Nephron (organoid): ENCODE data around the gene NOP16.

Experiments
- H3K27ac Mint-ChIP-seq, 3 experiments: 2 replicates each; pipeline ENCODE4 v1.8.0; 2020; ENCODE audit warnings: mixed read lengths in 3 of 3, mild to moderate bottlenecking in 2 of 3, moderate library complexity in 1 of 3
- H3K27me3 Mint-ChIP-seq: 2 replicates; pipeline ENCODE4 v1.8.0; 2021; ENCODE audit warnings: low read depth, mild to moderate bottlenecking, moderate library complexity, mixed read lengths
- H3K36me3 Mint-ChIP-seq: 2 replicates; pipeline ENCODE4 v1.8.0; 2020; ENCODE audit warnings: low read depth, mixed read lengths
- H3K4me1 Mint-ChIP-seq: 2 replicates; pipeline ENCODE4 v1.8.0; 2020; ENCODE audit warnings: mixed read lengths
- H3K4me3 Mint-ChIP-seq, 3 experiments: 2 replicates each; pipeline ENCODE4 v1.8.0; 2020; ENCODE audit warnings: mild to moderate bottlenecking in 3 of 3, mixed read lengths in 3 of 3, moderate library complexity in 2 of 3
- H3K9me3 Mint-ChIP-seq: 2 replicates; pipeline ENCODE4 v1.8.0; 2020; ENCODE audit warnings: mixed read lengths
- CTCF ChIP-seq, 3 experiments: fragments of 200-600 bp; sonication (generic); IDR thresholded peaks; one replicate each; pipeline ENCODE4 v1.5.0; 2021; ENCODE audit warnings: antibody characterized with exemption in 3 of 3; ENCODE audit not compliant: unreplicated experiment in 3 of 3

NOP16 gene

GRCh38 chr5:176388003-176388443 lies 375 bp downstream of the NOP16 start:
- Mint-ChIP-seq H3K9me3 (no peaks in the 10 kb centered on the region), H3K27me3 (no peaks in the 10 kb centered on the region), H3K4me1 (peaks cover 19% of the 10 kb centered on the region), H3K27ac (peak overlapping the region; percentile 95 to 100 (median 99)), H3K4me3 (peak overlapping the region; percentile 96 to 98 (median 97)), H3K36me3 (peaks cover 28% of the 10 kb centered on the region)
- no peak for TF ChIP-seq CTCF (IDR thresholded peaks at IDR 0.05; ENCODE audit: unreplicated experiment in 3 of 3)

DNA sequence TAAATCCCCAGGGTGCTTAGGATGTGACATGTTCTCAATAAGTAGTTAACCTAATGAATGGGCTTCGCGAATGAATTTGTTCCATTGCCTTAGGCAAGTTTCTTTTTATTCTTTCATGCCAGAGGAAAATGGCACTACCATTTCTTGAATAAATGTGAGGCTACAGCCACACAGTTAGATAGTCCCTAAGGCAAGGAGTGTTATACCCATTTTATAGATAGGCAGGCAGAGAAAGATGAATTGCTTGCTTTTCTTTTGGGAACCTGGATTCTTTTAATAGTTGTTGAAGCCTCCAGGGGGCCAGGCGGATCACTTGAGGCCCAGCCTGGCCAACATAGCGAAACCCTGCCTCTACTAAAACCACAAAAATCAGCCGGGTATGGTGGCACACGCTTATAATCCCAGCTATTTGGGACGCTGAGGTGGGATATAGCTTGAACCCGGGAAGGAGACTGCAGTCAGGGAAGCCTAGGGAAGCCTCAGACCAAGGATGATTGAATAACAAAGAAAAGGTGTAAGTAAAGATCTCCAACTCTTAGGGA lies 943 bp downstream of the NOP16 start:
- no peak for TF ChIP-seq CTCF (IDR thresholded peaks at IDR 0.05; ENCODE audit: unreplicated experiment in 3 of 3)
- no peaks in the 10 kb centered on the region for H3K27me3 Mint-ChIP-seq

GRCh38 chr5:176386491-176386890 lies 1.9 kb downstream of the NOP16 start:
- H3K4me1 Mint-ChIP-seq: peaks cover 19% of the 10 kb centered on the region
- H3K27ac Mint-ChIP-seq: no peak overlapping the region
- peak overlapping the region; percentile 50 to 77 (median 75) for H3K4me3 Mint-ChIP-seq
- no peaks in the 10 kb centered on the region for H3K9me3 Mint-ChIP-seq
- H3K27me3 Mint-ChIP-seq: no peaks in the 10 kb centered on the region
- no peak for TF ChIP-seq CTCF (IDR thresholded peaks at IDR 0.05; ENCODE audit: unreplicated experiment in 3 of 3)
- peaks cover 29% of the 10 kb centered on the region for H3K36me3 Mint-ChIP-seq

More for the DNA sequence above, 943 bp downstream of the NOP16 start:
- Mint-ChIP-seq H3K27ac (peak overlapping the region; percentile 86 to 99 (median 95)), H3K4me1 (peaks cover 19% of the 10 kb centered on the region), H3K4me3 (peak overlapping the region; percentile 96 to 98 (median 97)), H3K9me3 (no peaks in the 10 kb centered on the region), H3K36me3 (peaks cover 29% of the 10 kb centered on the region)

DNA sequence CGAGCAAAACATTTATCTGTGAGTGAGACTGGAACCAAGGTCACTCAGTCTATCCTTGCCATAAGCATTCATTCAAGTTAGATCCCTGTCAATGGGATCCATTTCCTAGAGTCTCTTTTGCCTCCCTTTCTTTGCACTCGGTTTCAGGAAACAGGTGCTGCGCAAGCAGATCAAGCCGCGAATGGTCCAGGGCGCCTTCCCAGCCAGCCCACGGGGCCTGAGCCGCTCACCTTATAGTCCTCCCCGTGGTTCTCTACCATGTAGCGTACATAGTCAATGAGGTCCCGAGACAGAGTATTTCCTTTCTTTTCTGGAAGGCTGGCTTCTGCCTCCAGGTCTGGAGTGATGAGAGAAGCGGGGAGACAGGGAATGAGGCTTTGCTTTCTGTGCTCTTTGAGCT lies 3.4 kb downstream of the NOP16 start:
- TF ChIP-seq CTCF (IDR thresholded peaks at IDR 0.05; ENCODE audit: unreplicated experiment in 3 of 3): no peak
- Mint-ChIP-seq H3K4me1 (peaks cover 19% of the 10 kb centered on the region), H3K9me3 (no peaks in the 10 kb centered on the region), H3K27me3 (no peaks in the 10 kb centered on the region), H3K36me3 (peaks cover 30% of the 10 kb centered on the region), H3K4me3 (no peak overlapping the region), H3K27ac (no peak overlapping the region)

GRCh38 chr5:176384366-176384930 lies 4.0 kb downstream of the NOP16 start:
- peaks cover 19% of the 10 kb centered on the region for H3K4me1 Mint-ChIP-seq
- peaks cover 36% of the 10 kb centered on the region for H3K36me3 Mint-ChIP-seq
- H3K9me3 Mint-ChIP-seq: no peaks in the 10 kb centered on the region
- TF ChIP-seq CTCF (IDR thresholded peaks at IDR 0.05; ENCODE audit: unreplicated experiment in 3 of 3): no peak
- H3K27me3 Mint-ChIP-seq: no peaks in the 10 kb centered on the region
- no peak overlapping the region for H3K27ac Mint-ChIP-seq
- no peak overlapping the region for H3K4me3 Mint-ChIP-seq

- no peaks in the 10 kb centered on the region for H3K27me3 Mint-ChIP-seq
- H3K4me1 Mint-ChIP-seq: peaks cover 19% of the 10 kb centered on the region
- no peak overlapping the region for H3K4me3 Mint-ChIP-seq
Observed at GRCh38 chr5:176383961-176384360, 4.4 kb downstream of the NOP16 start.

More at GRCh38 chr5:176383961-176384360, 4.4 kb downstream of the NOP16 start:
- H3K9me3 Mint-ChIP-seq: no peaks in the 10 kb centered on the region
- H3K36me3 Mint-ChIP-seq: peaks cover 38% of the 10 kb centered on the region
- no peak for TF ChIP-seq CTCF (IDR thresholded peaks at IDR 0.05; ENCODE audit: unreplicated experiment in 3 of 3)
- no peak overlapping the region for H3K27ac Mint-ChIP-seq
